ENCODE results near the gene CCDC57.

DNA sequence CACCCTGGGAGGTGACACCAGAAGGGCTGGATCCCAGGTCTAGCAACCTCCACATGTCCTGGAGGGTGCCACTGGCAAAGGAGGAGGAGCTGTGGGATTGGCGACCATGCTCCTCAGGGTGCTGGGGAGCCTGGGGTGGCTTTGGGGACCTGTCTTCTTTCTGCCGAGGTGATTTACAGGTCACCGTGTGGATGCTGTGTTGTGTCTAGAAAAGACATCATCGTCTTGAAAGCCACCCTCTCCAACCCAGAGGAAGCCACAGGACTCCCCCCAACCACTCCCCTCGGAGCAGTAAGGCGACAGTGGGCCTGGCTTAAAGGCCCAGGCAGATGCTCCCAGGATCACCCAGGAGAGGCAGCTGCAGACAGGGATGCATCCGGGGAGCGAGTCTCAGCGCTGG lies 84.9 kb downstream of the CCDC57 start:
- TF ChIP-seq, protein P1, sequence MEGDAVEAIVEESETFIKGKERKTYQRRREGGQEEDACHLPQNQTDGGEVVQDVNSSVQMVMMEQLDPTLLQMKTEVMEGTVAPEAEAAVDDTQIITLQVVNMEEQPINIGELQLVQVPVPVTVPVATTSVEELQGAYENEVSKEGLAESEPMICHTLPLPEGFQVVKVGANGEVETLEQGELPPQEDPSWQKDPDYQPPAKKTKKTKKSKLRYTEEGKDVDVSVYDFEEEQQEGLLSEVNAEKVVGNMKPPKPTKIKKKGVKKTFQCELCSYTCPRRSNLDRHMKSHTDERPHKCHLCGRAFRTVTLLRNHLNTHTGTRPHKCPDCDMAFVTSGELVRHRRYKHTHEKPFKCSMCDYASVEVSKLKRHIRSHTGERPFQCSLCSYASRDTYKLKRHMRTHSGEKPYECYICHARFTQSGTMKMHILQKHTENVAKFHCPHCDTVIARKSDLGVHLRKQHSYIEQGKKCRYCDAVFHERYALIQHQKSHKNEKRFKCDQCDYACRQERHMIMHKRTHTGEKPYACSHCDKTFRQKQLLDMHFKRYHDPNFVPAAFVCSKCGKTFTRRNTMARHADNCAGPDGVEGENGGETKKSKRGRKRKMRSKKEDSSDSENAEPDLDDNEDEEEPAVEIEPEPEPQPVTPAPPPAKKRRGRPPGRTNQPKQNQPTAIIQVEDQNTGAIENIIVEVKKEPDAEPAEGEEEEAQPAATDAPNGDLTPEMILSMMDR (IDR thresholded peaks at IDR 0.05; ENCODE audit: low read depth, low read length, poor library complexity, severe bottlenecking): no peak
- TF ChIP-seq EZH2phosphoT487 (IDR thresholded peaks at IDR 0.05; ENCODE audit: borderline replicate concordance, low read length): no peak
